Measurements from ENCODE around the gene NELFA. TPM values are rescaled to one million over a fixed set of nuclear protein-coding genes. Genes with fewer than 3 reads are reported as not detected.

NELFA gene
- total RNA-seq, 4 donors from 2014 or later = 23.2 to 41.5 (median 35.5) TPM

GRCh38 chr4:1985780-1986577 lies 22.8 kb downstream of the NELFA start:
- no peaks in the 10 kb centered on the region for H3K27me3 ChIP-seq
- 94% methylated on average over 48 of the region's 54 CpGs for WGBS
- H3K4me3 ChIP-seq = no peak overlapping the region
- DNase-seq (ENCODE audit: low spot score in 2 of 2) = peak in 1 of 2 donors; percentile 78
- no peaks in the 10 kb centered on the region for H3K4me1 ChIP-seq
- peaks cover 96% of the 10 kb centered on the region for H3K36me3 ChIP-seq
- H3K27ac ChIP-seq = no peak overlapping the region
- TF ChIP-seq POLR2AphosphoS5 (IDR thresholded peaks at IDR 0.05) (no peak), POLR2A (IDR thresholded peaks at IDR 0.05) (no peak), EP300 (IDR thresholded peaks at IDR 0.05) (no peak)
- TF ChIP-seq, protein P1, sequence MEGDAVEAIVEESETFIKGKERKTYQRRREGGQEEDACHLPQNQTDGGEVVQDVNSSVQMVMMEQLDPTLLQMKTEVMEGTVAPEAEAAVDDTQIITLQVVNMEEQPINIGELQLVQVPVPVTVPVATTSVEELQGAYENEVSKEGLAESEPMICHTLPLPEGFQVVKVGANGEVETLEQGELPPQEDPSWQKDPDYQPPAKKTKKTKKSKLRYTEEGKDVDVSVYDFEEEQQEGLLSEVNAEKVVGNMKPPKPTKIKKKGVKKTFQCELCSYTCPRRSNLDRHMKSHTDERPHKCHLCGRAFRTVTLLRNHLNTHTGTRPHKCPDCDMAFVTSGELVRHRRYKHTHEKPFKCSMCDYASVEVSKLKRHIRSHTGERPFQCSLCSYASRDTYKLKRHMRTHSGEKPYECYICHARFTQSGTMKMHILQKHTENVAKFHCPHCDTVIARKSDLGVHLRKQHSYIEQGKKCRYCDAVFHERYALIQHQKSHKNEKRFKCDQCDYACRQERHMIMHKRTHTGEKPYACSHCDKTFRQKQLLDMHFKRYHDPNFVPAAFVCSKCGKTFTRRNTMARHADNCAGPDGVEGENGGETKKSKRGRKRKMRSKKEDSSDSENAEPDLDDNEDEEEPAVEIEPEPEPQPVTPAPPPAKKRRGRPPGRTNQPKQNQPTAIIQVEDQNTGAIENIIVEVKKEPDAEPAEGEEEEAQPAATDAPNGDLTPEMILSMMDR (IDR thresholded peaks at IDR 0.05) = no peak
- no peaks in the 10 kb centered on the region for H3K9me3 ChIP-seq

- Histone ChIP-seq H3K27ac (no peak overlapping the region), H3K9me3 (no peaks in the 10 kb centered on the region), H3K4me1 (no peaks in the 10 kb centered on the region), H3K27me3 (no peaks in the 10 kb centered on the region), H3K36me3 (peaks cover 96% of the 10 kb centered on the region), H3K4me3 (no peak overlapping the region)
- peak in 1 of 2 donors; percentile 67 for DNase-seq (ENCODE audit: low spot score in 2 of 2)
- TF ChIP-seq POLR2A (IDR thresholded peaks at IDR 0.05) (no peak), POLR2AphosphoS5 (IDR thresholded peaks at IDR 0.05) (no peak), EP300 (IDR thresholded peaks at IDR 0.05) (no peak)
- TF ChIP-seq, protein P1 (IDR thresholded peaks at IDR 0.05) = no peak
- 89% methylated on average over 6 of the region's 14 CpGs for WGBS
Measured at GRCh38 chr4:1985294-1985693, 23.5 kb downstream of the NELFA start.

- peak in 1 of 2 donors; percentile 78 for DNase-seq (ENCODE audit: low spot score in 2 of 2)
- Histone ChIP-seq H3K9me3 (no peaks in the 10 kb centered on the region), H3K27me3 (no peaks in the 10 kb centered on the region), H3K27ac (no peak overlapping the region), H3K4me3 (no peak overlapping the region), H3K4me1 (no peaks in the 10 kb centered on the region), H3K36me3 (peaks cover 96% of the 10 kb centered on the region)
- TF ChIP-seq POLR2AphosphoS5 (IDR thresholded peaks at IDR 0.05) (no peak), POLR2A (IDR thresholded peaks at IDR 0.05) (no peak), EP300 (IDR thresholded peaks at IDR 0.05) (no peak)
- TF ChIP-seq, protein P1 (IDR thresholded peaks at IDR 0.05) = no peak
- 70% methylated on average over 22 of the region's 27 CpGs for WGBS
Measured at GRCh38 chr4:1984406-1985191, 24.2 kb downstream of the NELFA start.

DNA sequence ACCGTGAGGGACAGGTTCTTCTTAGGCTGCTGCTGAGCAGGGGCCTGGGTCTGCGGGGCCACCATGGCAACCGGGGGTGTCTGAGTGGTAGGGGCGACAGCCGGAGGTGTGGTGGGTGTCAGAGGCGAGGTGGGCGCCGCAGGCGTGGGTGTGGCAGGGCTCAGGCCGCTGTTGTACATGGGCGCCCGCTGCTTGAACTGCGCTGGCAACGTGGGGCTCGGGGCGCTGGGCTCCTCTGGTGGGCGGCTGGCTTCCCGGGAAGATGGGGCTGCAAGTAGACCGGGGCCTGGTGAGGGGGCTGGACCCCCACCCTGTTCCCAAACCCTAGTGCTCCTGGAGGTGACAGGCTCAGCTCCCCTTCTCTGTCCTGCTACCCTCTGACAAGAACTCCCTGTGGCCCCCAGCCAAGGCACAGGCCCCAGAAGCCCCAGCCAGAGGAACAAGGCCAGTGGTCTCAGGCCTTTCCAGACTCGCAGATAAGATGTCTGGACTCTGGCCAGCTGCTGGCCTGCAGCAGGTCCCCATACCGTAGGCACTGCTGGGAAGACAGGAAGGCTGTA lies 24.8 kb downstream of the NELFA start:
- peaks cover 93% of the 10 kb centered on the region for H3K36me3 ChIP-seq

More for the DNA sequence above, 24.8 kb downstream of the NELFA start:
- TF ChIP-seq, protein P1 (IDR thresholded peaks at IDR 0.05) = no peak
- TF ChIP-seq POLR2A (IDR thresholded peaks at IDR 0.05) (no peak), EP300 (IDR thresholded peaks at IDR 0.05) (no peak), POLR2AphosphoS5 (IDR thresholded peaks at IDR 0.05) (no peak)
- Histone ChIP-seq H3K4me1 (no peaks in the 10 kb centered on the region), H3K9me3 (no peaks in the 10 kb centered on the region), H3K4me3 (no peak overlapping the region), H3K27ac (no peak overlapping the region), H3K27me3 (no peaks in the 10 kb centered on the region)
- 94% methylated on average over 15 of the region's 21 CpGs for WGBS
- peak in 1 of 2 donors; percentile 78 for DNase-seq (ENCODE audit: low spot score in 2 of 2)
